H1 (cell line): Measurements from ENCODE around the gene TM9SF1. TPM values are rescaled to one million over a fixed set of nuclear protein-coding genes. Genes with fewer than 3 reads are reported as not detected.

ENCODE experiments used
- CTCF ChIA-PET: fragments of 300-600 bp; sonication (Branson Sonifier 250); formaldehyde crosslinking; loops from one replicate; lab custom pipeline; 2021; ENCODE audit not compliant: partially characterized antibody; lab: Charles Lee
- POLR2A ChIA-PET: fragments of 300-600 bp; sonication (Branson Sonifier 250); formaldehyde crosslinking; loops from one replicate; lab custom pipeline; 2021; ENCODE audit warnings: inconsistent platforms; ENCODE audit not compliant: partially characterized antibody; lab: Charles Lee
- DNase-seq, 2 experiments: peaks; one replicate each; pipeline versions ENCODE4 v3.0.0 to v3.0.0-alpha.2; 2010 to 2022; ENCODE audit warnings: low spot score in 2 of 2, low read depth in 1 of 2, mixed read lengths in 1 of 2
- FAIRE-seq: peaks from 2 replicates; lab custom pipeline; 2011; peaks lifted over from hg19 to GRCh38; lab: Jason Lieb, UNC
- H2AFZ ChIP-seq: 2 replicates; pipeline ENCODE4 v1.8.1; 2012; ENCODE audit warnings: low read length, inconsistent platforms
- H2AK5ac ChIP-seq: 2 replicates; pipeline ENCODE4 v1.6.1; 2013; ENCODE audit warnings: low read depth, low read length
- H2BK120ac ChIP-seq: replicated peaks from 2 replicates; pipeline ENCODE3; 2013; ENCODE audit warnings: low read depth, low read length, inconsistent platforms
- H2BK12ac ChIP-seq: 2 replicates; pipeline ENCODE4 v1.6.1; 2013; ENCODE audit warnings: low read depth, low read length
- H2BK15ac ChIP-seq: 2 replicates; pipeline ENCODE4 v1.6.1; 2013; ENCODE audit warnings: low read length
- H2BK20ac ChIP-seq: 2 replicates; pipeline ENCODE4 v1.6.1; 2013; ENCODE audit warnings: low read length
- H2BK5ac ChIP-seq: 2 replicates; pipeline ENCODE4 v1.6.1; 2013; ENCODE audit warnings: low read depth, low read length
- H3K14ac ChIP-seq: 2 replicates; pipeline ENCODE4 v1.6.1; 2013; ENCODE audit warnings: inconsistent platforms; ENCODE audit not compliant: insufficient read length
- H3K18ac ChIP-seq: 2 replicates; pipeline ENCODE4 v1.6.1; 2013; ENCODE audit warnings: low read length; ENCODE audit errors: extremely low read depth
- H3K23ac ChIP-seq: 2 replicates; pipeline ENCODE4 v1.6.1; 2013; ENCODE audit warnings: inconsistent platforms; ENCODE audit not compliant: insufficient read length
- H3K23me2 ChIP-seq: 2 replicates; pipeline ENCODE4 v1.6.1; 2013; ENCODE audit warnings: low read depth, low read length
- H3K27ac ChIP-seq: 2 replicates; pipeline ENCODE4 v1.6.1; 2011; ENCODE audit warnings: low read depth, low read length, inconsistent platforms
- H3K27me3 ChIP-seq, 4 experiments: replicated peaks in 1 of 4; 1 replicate in 1 of 4; 2 replicates in 3 of 4; pipeline versions ENCODE4 v1.6.1 to v1.8.1; 2011 to 2013; ENCODE audit warnings: low read length in 3 of 4, mild to moderate bottlenecking in 3 of 4, inconsistent platforms in 2 of 4, mixed read lengths in 2 of 4, moderate library complexity in 1 of 4; ENCODE audit not compliant: control insufficient read depth in 3 of 4, insufficient read depth in 3 of 4; ENCODE audit errors: extremely low read depth in 1 of 4
- H3K36me3 ChIP-seq, 4 experiments: 2 replicates each; pipeline versions ENCODE4 v1.6.1 to v1.8.1; 2011 to 2013; ENCODE audit warnings: mild to moderate bottlenecking in 4 of 4, low read length in 3 of 4, moderate library complexity in 2 of 4, control low read depth in 1 of 4, inconsistent platforms in 1 of 4; ENCODE audit not compliant: insufficient read depth in 4 of 4, control insufficient read depth in 2 of 4
- H3K4ac ChIP-seq: replicated peaks from 2 replicates; pipeline ENCODE3; 2013; ENCODE audit warnings: low read length, low read depth, mixed read lengths, inconsistent platforms; ENCODE audit not compliant: insufficient read length
- H3K4me1 ChIP-seq, 4 experiments: replicated peaks in 1 of 4; 1 replicate in 1 of 4; 2 replicates in 3 of 4; pipeline versions ENCODE4 v1.6.1 to v1.8.1; 2011 to 2013; ENCODE audit warnings: low read length in 3 of 4, inconsistent platforms in 2 of 4, mixed read lengths in 1 of 4; ENCODE audit not compliant: insufficient read depth in 4 of 4, control insufficient read depth in 3 of 4
- H3K4me2 ChIP-seq, 2 experiments: 2 replicates each; pipeline versions ENCODE4 v1.6.1 to v1.8.1; 2011 to 2013; ENCODE audit warnings: low read depth in 2 of 2, low read length in 2 of 2, control low read depth in 1 of 2, inconsistent platforms in 1 of 2, mild to moderate bottlenecking in 1 of 2; ENCODE audit not compliant: insufficient read depth in 1 of 2
- H3K4me3 ChIP-seq, 4 experiments: fragments of 200-600, 300-600 bp in 1 of 4; sonication (generic), shearing (Covaris generic), sonication (Bioruptor Twin) in 1 of 4; 2 replicates each; pipeline versions ENCODE4 v1.5.1 to v1.8.1; 2011 to 2016; ENCODE audit warnings: low read length in 4 of 4, low read depth in 3 of 4, control low read depth in 2 of 4, inconsistent platforms in 2 of 4, mild to moderate bottlenecking in 2 of 4, mixed read lengths in 1 of 4, moderate library complexity in 1 of 4; ENCODE audit not compliant: insufficient read depth in 2 of 4; ENCODE audit errors: extremely low read depth in 1 of 4
- H3K56ac ChIP-seq: replicated peaks from 2 replicates; pipeline ENCODE3; 2013; ENCODE audit warnings: low read depth, mild to moderate bottlenecking, mixed read lengths, low read length, inconsistent platforms; ENCODE audit not compliant: insufficient read length
- H3K79me1 ChIP-seq: 2 replicates; pipeline ENCODE4 v1.6.1; 2013; ENCODE audit warnings: low read depth, low read length, control low read depth
- H3K79me2 ChIP-seq, 2 experiments: 2 replicates each; pipeline versions ENCODE4 v1.6.1 to v1.8.1; 2012 to 2013; ENCODE audit warnings: low read length in 2 of 2, mild to moderate bottlenecking in 2 of 2, inconsistent platforms in 1 of 2; ENCODE audit not compliant: insufficient read depth in 2 of 2, control insufficient read depth in 1 of 2
- H3K9ac ChIP-seq, 4 experiments: replicated peaks in 1 of 4; 1 replicate in 1 of 4; 2 replicates in 3 of 4; pipeline versions ENCODE4 v1.6.1 to v1.8.1; 2011 to 2013; ENCODE audit warnings: low read depth in 3 of 4, low read length in 3 of 4, control low read depth in 2 of 4, mild to moderate bottlenecking in 2 of 4, moderate library complexity in 2 of 4, inconsistent platforms in 1 of 4; ENCODE audit errors: extremely low read depth in 1 of 4
- H3K9me3 ChIP-seq, 2 experiments: 2 replicates each; pipeline versions ENCODE4 v1.6.1 to v1.8.1; 2012 to 2013; ENCODE audit warnings: mild to moderate bottlenecking in 2 of 2, moderate library complexity in 2 of 2, control low read depth in 1 of 2, inconsistent platforms in 1 of 2, low read depth in 1 of 2, low read length in 1 of 2, mixed read lengths in 1 of 2; ENCODE audit not compliant: insufficient read depth in 2 of 2
- H4K20me1 ChIP-seq, 2 experiments: replicated peaks in 1 of 2; 2 replicates each; pipeline versions ENCODE3 to v1.8.1; 2011 to 2013; ENCODE audit warnings: inconsistent platforms in 2 of 2, low read length in 2 of 2, mild to moderate bottlenecking in 1 of 2; ENCODE audit not compliant: insufficient read depth in 2 of 2, control insufficient read depth in 1 of 2
- H4K5ac ChIP-seq: 2 replicates; pipeline ENCODE4 v1.6.1; 2013; ENCODE audit warnings: low read length, low read depth, mixed read lengths, inconsistent platforms; ENCODE audit not compliant: insufficient read length
- H4K8ac ChIP-seq: 2 replicates; pipeline ENCODE4 v1.8.0; 2013; ENCODE audit warnings: mild to moderate bottlenecking, moderate library complexity, low read length, inconsistent platforms; ENCODE audit not compliant: insufficient read depth; ENCODE audit errors: extremely low read depth
- H4K91ac ChIP-seq: replicated peaks from 2 replicates; pipeline ENCODE3; 2013; ENCODE audit warnings: low read length, mixed read lengths, inconsistent platforms; ENCODE audit not compliant: insufficient read length
- ATF3 ChIP-seq: IDR thresholded peaks from 2 replicates; pipeline ENCODE4 v1.6.1; 2011; ENCODE audit warnings: low read depth, mild to moderate bottlenecking, low read length; ENCODE audit not compliant: insufficient read depth
- CTBP2 ChIP-seq: IDR thresholded peaks from 2 replicates; pipeline ENCODE4 v1.7.0; 2011; ENCODE audit warnings: borderline replicate concordance, mild to moderate bottlenecking, moderate library complexity, mixed read lengths, low read length; ENCODE audit not compliant: insufficient read depth, insufficient read length
- GABPA ChIP-seq: IDR thresholded peaks from 2 replicates; pipeline ENCODE4 v1.6.1; 2011; ENCODE audit warnings: mild to moderate bottlenecking, low read length, moderate library complexity, borderline replicate concordance; ENCODE audit not compliant: insufficient read depth
- GTF2F1 ChIP-seq: IDR thresholded peaks from 2 replicates; pipeline ENCODE4 v1.6.1; 2012; ENCODE audit warnings: low read depth, low read length, improper control_type of control experiment, borderline replicate concordance
- JUN ChIP-seq: IDR thresholded peaks from 2 replicates; pipeline ENCODE4 v1.6.1; 2011; ENCODE audit warnings: low read depth, mild to moderate bottlenecking, improper control_type of control experiment, low read length
- SUZ12 ChIP-seq: fragments of 200-600 bp; sonication (generic); IDR thresholded peaks from 2 replicates; pipeline ENCODE4 v1.6.1; 2012; ENCODE audit warnings: mild to moderate bottlenecking, inconsistent platforms, low read length, moderate library complexity, mixed read lengths
- WGBS, 2 experiments: shearing (Covaris generic) in 1 of 2; methylation state at CpG; one replicate each; pipeline versions ENCODE4 v1.1.6 to v1.1.7; 2013 to 2015; ENCODE audit warnings: low lambda C conversion rate in 2 of 2, mixed read lengths in 2 of 2, inconsistent platforms in 1 of 2, low coverage in 1 of 2, missing lambda C conversion rate in 1 of 2; ENCODE audit not compliant: insufficient replicate concordance in 2 of 2, insufficient coverage in 1 of 2, insufficient read length in 1 of 2; ENCODE audit errors: extremely low coverage in 1 of 2, missing lambda C conversion rate in 1 of 2; 5-methylcytosine and 5-hydroxymethylcytosine counted together
- polyA plus RNA-seq, 7 experiments: library from polyadenylated mRNA; depleted of rRNA in 3 of 7; stranded (reverse) in 5 of 7; unstranded in 2 of 7; fragments of >200 nt in 5 of 7; fragments of 200-250 nt in 2 of 7; gene quantifications; 1 replicate in 5 of 7; 2 replicates in 1 of 7; 4 replicates in 1 of 7; pipeline versions ENCODE4 v1.2.1 to v1.2.3, GENCODE V29; 2011 to 2013; ENCODE audit warnings: missing spikeins in 2 of 7, mixed read lengths in 2 of 7
- total RNA-seq: library from RNA; stranded (reverse); fragmentation: NEBNext Ultra II Directional; extraction: Animal tissue kit (Norgen Biotek cat#: 25700); gene quantifications from 2 replicates; pipeline ENCODE4 v1.2.1, GENCODE V29; 2021
- TF ChIP-seq, protein P1 (sequence below), 3 experiments: IDR thresholded peaks; 1 replicate in 2 of 3; 2 replicates in 1 of 3; pipeline versions ENCODE4 v1.5.1 to v1.6.1; 2011; ENCODE audit warnings: low read length in 3 of 3, mild to moderate bottlenecking in 3 of 3, inconsistent platforms in 2 of 3, low read depth in 1 of 3, moderate library complexity in 1 of 3; ENCODE audit not compliant: insufficient read depth in 1 of 3; ENCODE audit errors: control extremely low read depth in 1 of 3

TM9SF1 gene
- total and polyA plus RNA-seq, 2 of the 8 experiments (the other 6 are each of a cell fraction or from before 2014, with no cell fraction given): 22.2 to 29.2 TPM

DNA sequence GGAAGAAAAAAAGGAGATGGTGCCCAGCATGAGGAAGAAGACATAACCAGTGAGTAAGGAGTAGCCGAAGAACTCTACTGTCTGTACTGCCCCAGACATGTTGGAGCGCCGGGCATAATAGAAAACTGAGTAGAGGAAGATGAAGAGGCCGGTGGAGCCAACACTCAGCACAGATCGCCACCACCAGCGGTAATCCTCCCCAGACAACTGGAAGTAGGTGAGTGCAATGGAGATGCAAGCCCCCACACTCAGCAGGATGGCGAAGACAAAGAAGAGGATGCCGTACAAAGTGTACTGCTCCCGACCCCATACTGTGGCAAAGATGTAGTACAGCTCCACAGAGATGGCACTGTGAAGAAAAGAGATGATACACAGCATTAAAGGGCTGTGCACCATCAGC is 5.8 kb downstream of the TM9SF1 start:
- ChIA-PET POLR2A (interaction anchor here (0.5 to 7.9 kb wide), 13 partner anchors 14 to 94 kb away, joined by 3 to 158 read pairs (median 5); partner anchors contain the start of genes CHMP4A, EMC9, IRF9 and MDP1), CTCF (interaction anchor here (1.0 to 4.1 kb wide), 2 partner anchors 23 to 29 kb away, joined by 5 to 16 read pairs; partner anchors contain the start of genes CHMP4A and IRF9)
- Histone ChIP-seq H3K18ac (no peak overlapping the region), H4K8ac (no peak overlapping the region), H3K9ac (no peak overlapping the region), H3K4me2 (peak overlapping the region; percentile 41 to 70; a peak in 2 of 4 replicates), H3K4me1 (peaks cover 0 to 8% (median 4%) of the 10 kb centered on the region in 4 experiments; a peak in 6 of 7 replicates), H3K4me3 (peak overlapping the region in 1 of 4 experiments; percentile 91; a peak in 2 of 8 replicates), H3K27me3 (no peaks in the 10 kb centered on the region), H3K79me1 (peaks cover 12% of the 10 kb centered on the region), H4K20me1 (peaks cover 0 to 16% of the 10 kb centered on the region in 2 experiments), H2AK5ac (no peak overlapping the region), H3K23me2 (peaks cover 5% of the 10 kb centered on the region), H3K79me2 (peaks cover 0 to 13% of the 10 kb centered on the region in 2 experiments; a peak in 2 of 4 replicates), H4K5ac (no peak overlapping the region), H3K9me3 (no peaks in the 10 kb centered on the region), H2BK20ac (no peak overlapping the region), H2BK5ac (no peak overlapping the region), H3K36me3 (peaks cover 16 to 31% (median 28%) of the 10 kb centered on the region in 4 experiments; a peak in 7 of 8 replicates), H3K56ac (no peak overlapping the region), H4K91ac (no peak overlapping the region), H3K23ac (no peak overlapping the region), H2BK120ac (no peak overlapping the region), H2BK12ac (no peak overlapping the region), H2AFZ (no peak overlapping the region), H3K27ac (no peak overlapping the region), H3K4ac (no peak overlapping the region), H3K14ac (no peak overlapping the region), H2BK15ac (0 out of 2 replicates have a peak overlapping the region, but pooled peaks have one; percentile 89)
- no peak for DNase-seq
- WGBS, 2 experiments: 88% methylated on average over 9 of the region's 9 CpGs; no CpG with 5 or more reads in 1 of the 2 experiments
- FAIRE-seq: no peak
- TF ChIP-seq JUN (no peak), GTF2F1 (no peak), ATF3 (no peak), CTBP2 (no peak), GABPA (no peak), SUZ12 (no peak)
- TF ChIP-seq, protein P1, sequence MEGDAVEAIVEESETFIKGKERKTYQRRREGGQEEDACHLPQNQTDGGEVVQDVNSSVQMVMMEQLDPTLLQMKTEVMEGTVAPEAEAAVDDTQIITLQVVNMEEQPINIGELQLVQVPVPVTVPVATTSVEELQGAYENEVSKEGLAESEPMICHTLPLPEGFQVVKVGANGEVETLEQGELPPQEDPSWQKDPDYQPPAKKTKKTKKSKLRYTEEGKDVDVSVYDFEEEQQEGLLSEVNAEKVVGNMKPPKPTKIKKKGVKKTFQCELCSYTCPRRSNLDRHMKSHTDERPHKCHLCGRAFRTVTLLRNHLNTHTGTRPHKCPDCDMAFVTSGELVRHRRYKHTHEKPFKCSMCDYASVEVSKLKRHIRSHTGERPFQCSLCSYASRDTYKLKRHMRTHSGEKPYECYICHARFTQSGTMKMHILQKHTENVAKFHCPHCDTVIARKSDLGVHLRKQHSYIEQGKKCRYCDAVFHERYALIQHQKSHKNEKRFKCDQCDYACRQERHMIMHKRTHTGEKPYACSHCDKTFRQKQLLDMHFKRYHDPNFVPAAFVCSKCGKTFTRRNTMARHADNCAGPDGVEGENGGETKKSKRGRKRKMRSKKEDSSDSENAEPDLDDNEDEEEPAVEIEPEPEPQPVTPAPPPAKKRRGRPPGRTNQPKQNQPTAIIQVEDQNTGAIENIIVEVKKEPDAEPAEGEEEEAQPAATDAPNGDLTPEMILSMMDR (IDR thresholded peaks at IDR 0.05; ENCODE audit: control extremely low read depth in 1 of 3, insufficient read depth in 1 of 3, low read depth in 1 of 3, low read length in 3 of 3): no peak
